Esophagus squamous epithelium (tissue), 4 donors: Measurements from ENCODE around the gene NPHP4.

Experiments
- CTCF ChIP-seq, 6 experiments: fragments of 450-650 bp in 4 of 6; fragments of 200-600 bp in 2 of 6; sonication (generic) in 2 of 6; IDR thresholded peaks; one replicate each; pipeline ENCODE4 v1.5.1; 2016 to 2019; ENCODE audit warnings: antibody characterized with exemption in 6 of 6, mild to moderate bottlenecking in 4 of 6, moderate library complexity in 4 of 6
- POLR2A ChIP-seq, 4 donors: fragments of 450-650 bp; IDR thresholded peaks; one replicate each; pipeline ENCODE4 v1.6.1; 2017; ENCODE audit warnings: antibody characterized with exemption in 4 of 4, mild to moderate bottlenecking in 4 of 4, moderate library complexity in 3 of 4

GRCh38 chr1:5948681-5949005 is 43.6 kb downstream of the NPHP4 start:
- TF ChIP-seq CTCF (IDR thresholded peaks at IDR 0.05) = no peak
- no peak for TF ChIP-seq POLR2A (IDR thresholded peaks at IDR 0.05)
